Measurements from ENCODE around the gene ARHGAP45.

ARHGAP45 gene

DNA sequence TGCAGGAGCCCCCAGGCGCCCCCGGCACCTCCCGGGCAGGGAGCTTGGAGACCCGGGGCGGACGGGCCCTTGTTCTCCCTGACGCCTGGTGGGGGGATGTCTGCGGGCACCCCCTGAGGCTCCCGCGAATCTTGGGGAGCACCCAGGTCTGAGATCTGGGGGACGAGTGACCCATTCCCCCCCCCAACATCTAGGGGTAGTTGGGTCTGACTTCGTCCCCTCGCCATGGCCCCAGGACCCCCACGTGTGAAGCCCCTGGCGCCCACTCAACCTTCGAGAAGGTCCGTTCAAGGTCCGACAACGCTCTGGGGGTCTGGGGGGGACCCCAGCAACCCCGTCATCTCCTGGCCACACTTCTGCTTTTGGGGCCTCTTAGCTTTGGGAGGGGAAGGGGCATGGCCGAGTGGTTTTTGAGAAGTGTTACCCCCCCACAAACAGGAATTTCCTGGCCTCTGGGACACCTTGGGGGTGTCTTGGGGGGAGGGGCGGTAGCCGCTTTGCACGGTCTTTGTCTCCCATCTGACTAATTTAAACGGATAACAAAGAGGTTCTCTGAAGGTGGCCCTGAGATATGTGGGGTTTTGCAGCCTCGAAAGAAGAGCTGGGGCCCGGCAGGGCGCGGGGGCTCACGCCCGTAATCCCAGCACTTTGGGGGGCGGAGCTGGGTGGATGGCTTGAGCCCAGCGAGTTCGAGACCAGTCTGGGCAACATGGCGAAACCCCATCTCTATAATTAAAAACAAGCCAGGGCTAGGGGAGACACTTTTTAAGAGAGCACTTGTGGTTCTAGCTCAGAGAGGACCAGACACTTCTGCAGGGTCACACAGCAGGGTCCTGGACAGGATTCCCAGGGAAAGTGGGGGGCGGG, 40.0 kb upstream of the ARHGAP45 start:
- no peaks in the 10 kb centered on the region for H3K9me3 ChIP-seq (ENCODE audit: control insufficient read depth in 2 of 2, low read length in 2 of 2)
- H3K9ac ChIP-seq (ENCODE audit: low read length in 2 of 2), result peak overlapping the region; percentile 95 to 99
- peak overlapping the region; percentile 93 to 94 for H3K4me3 ChIP-seq (ENCODE audit: low read length in 2 of 2)
- peaks cover 3% of the 10 kb centered on the region in 2 donors for H3K36me3 ChIP-seq (ENCODE audit: control insufficient read depth in 2 of 2, insufficient read depth in 2 of 2, low read length in 2 of 2)
- H3K4me1 ChIP-seq (ENCODE audit: control insufficient read depth, insufficient read depth, low read length), result peaks cover 31% of the 10 kb centered on the region
- peak overlapping the region; percentile 98 for H3K27ac ChIP-seq (ENCODE audit: low read length)
- no peaks in the 10 kb centered on the region for H3K27me3 ChIP-seq (ENCODE audit: control insufficient read depth in 1 of 2, insufficient read depth in 2 of 2, low read length in 2 of 2)

DNA sequence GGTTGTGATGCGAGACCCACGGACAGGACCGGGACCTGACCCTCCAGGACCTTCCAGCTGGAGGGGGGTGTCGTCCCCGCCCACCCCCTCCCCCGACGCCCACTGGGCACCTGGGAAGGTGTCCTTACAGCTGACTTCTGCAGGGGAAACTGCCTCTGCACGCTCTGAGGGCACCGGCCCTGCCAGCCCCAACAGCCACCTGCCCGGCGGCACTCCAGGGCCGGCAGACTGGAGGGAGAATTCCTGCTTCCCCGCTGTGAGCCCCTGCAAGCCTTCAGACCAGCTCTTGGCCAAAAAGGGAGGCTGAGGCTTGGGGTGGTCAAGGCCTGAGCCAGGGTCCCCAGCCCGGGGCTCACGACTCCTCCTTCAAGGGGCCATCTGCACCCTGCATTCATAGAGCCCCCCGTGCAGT, 39.3 kb upstream of the ARHGAP45 start:
- Histone ChIP-seq H3K9ac (ENCODE audit: low read length in 2 of 2) (peak overlapping the region; percentile 95 to 99), H3K36me3 (ENCODE audit: control insufficient read depth in 2 of 2, insufficient read depth in 2 of 2, low read length in 2 of 2) (peaks cover 8 to 9% of the 10 kb centered on the region in 2 donors), H3K4me3 (ENCODE audit: low read length in 2 of 2) (peak overlapping the region; percentile 93 to 94), H3K9me3 (ENCODE audit: control insufficient read depth in 2 of 2, low read length in 2 of 2) (no peaks in the 10 kb centered on the region), H3K4me1 (ENCODE audit: control insufficient read depth, insufficient read depth, low read length) (peaks cover 32% of the 10 kb centered on the region), H3K27me3 (ENCODE audit: control insufficient read depth in 1 of 2, insufficient read depth in 2 of 2, low read length in 2 of 2) (no peaks in the 10 kb centered on the region), H3K27ac (ENCODE audit: low read length) (peak overlapping the region; percentile 98)

DNA sequence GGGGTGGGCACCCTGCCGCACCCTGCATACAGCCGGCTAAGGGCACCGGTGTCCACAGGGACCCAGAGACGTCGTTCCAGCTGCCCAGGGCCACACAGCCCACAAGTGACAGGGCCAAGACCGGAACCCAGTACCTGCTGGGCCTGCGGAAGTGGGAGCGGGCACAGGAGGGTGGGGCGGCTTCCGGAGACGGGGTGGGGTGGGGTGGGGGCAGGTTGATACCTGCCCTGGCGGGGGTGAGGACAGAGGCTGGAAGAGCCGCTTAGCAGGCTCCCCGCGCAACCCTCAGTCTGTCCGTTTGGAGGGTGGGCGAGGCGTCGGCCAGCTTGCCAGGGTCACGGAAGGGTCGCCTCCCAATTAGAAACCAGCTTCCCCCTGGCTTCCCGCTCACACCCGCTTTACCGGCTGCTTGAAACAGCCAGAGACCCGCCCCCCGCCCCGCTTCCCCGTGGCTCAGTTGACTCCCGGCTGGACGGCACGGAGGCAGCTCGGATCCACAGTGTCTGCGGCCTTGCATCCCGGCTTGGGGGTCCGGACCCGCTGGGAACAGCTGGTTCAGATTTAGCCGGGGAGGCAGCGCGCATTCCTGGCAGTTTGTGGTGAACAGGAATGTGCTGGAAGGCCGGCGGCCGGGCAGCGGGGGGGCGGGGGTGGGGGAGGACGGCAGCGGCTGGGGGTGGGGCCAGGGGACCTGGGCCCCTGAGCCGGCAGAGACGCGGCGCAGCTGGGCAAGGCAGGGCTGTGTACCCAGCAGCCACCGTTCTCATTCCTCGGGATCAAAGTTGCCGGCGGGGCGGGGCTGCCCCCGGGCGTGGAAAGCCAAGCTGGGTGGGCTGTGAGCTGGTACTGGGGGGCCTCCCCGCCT, 38.7 kb upstream of the ARHGAP45 start:
- no peaks in the 10 kb centered on the region for H3K27me3 ChIP-seq (ENCODE audit: control insufficient read depth in 1 of 2, insufficient read depth in 2 of 2, low read length in 2 of 2)

DNA sequence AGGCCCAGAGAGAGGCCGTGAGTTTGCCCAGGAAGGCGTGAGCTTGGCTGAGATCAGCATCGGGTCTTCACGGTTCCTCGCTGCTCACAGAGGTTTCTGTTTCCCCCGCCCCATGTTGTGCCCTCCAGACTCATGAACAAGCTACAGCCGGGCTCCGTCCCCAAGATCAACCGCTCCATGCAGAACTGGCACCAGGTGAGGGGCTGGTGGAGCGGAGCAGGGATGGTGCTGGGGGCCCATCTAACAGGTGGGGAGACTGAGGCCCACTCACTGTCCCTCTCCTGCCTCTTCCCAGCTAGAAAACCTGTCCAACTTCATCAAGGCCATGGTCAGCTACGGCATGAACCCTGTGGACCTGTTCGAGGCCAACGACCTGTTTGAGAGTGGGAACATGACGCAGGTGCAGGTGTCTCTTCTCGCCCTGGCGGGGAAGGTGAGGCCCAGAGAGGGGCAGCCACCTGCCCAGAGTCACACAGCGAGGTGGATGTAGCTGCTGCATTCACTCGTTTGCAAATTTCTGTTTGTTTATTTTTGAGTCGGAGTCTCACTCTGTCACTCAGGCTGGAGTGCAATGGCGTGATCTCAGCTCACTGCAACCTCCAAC, 34.6 kb upstream of the ARHGAP45 start:
- Histone ChIP-seq H3K9ac (ENCODE audit: low read length in 2 of 2) (no peak overlapping the region), H3K27me3 (ENCODE audit: control insufficient read depth in 1 of 2, insufficient read depth in 2 of 2, low read length in 2 of 2) (no peaks in the 10 kb centered on the region), H3K4me1 (ENCODE audit: control insufficient read depth, insufficient read depth, low read length) (peaks cover 22% of the 10 kb centered on the region), H3K4me3 (ENCODE audit: low read length in 2 of 2) (no peak overlapping the region), H3K36me3 (ENCODE audit: control insufficient read depth in 2 of 2, insufficient read depth in 2 of 2, low read length in 2 of 2) (peaks cover 19 to 20% of the 10 kb centered on the region in 2 donors), H3K9me3 (ENCODE audit: control insufficient read depth in 2 of 2, low read length in 2 of 2) (no peaks in the 10 kb centered on the region), H3K27ac (ENCODE audit: low read length) (no peak overlapping the region)

More for the DNA sequence above, 38.7 kb upstream of the ARHGAP45 start:
- Histone ChIP-seq H3K36me3 (ENCODE audit: control insufficient read depth in 2 of 2, insufficient read depth in 2 of 2, low read length in 2 of 2) (peaks cover 12 to 13% of the 10 kb centered on the region in 2 donors), H3K9ac (ENCODE audit: low read length in 2 of 2) (peak overlapping the region; percentile 58 to 99), H3K4me1 (ENCODE audit: control insufficient read depth, insufficient read depth, low read length) (peaks cover 32% of the 10 kb centered on the region), H3K9me3 (ENCODE audit: control insufficient read depth in 2 of 2, low read length in 2 of 2) (no peaks in the 10 kb centered on the region), H3K27ac (ENCODE audit: low read length) (peak overlapping the region; percentile 98), H3K4me3 (ENCODE audit: low read length in 2 of 2) (peak overlapping the region; percentile 93 to 94)

DNA sequence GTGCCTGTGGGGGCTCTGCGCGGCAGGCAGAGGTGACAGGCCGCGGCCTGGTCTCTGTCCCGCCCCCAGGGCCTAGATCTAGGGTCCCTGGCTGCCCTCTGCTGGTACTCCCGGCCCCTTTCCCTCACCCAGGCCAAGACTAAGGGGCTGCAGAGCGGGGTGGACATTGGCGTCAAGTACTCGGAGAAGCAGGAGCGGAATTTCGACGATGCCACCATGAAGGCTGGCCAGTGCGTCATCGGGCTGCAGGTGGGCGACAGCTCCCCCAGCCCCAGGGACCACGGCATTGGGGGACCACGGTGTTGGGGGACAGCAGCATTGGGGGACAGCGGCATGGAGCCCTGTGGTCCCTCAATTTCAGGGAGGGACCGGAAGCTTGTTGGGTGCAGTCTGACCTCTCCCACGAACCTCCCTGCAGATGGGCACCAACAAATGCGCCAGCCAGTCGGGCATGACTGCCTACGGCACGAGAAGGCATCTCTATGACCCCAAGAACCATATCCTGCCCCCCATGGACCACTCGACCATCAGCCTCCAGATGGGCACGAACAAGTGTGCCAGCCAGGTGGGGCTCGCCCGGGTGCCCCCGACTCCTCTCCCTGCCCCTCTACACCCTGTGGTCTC, 30.9 kb upstream of the ARHGAP45 start:
- H3K9me3 ChIP-seq (ENCODE audit: control insufficient read depth in 2 of 2, low read length in 2 of 2), result no peaks in the 10 kb centered on the region
- H3K4me1 ChIP-seq (ENCODE audit: control insufficient read depth, insufficient read depth, low read length), result peaks cover 24% of the 10 kb centered on the region
- no peak overlapping the region for H3K4me3 ChIP-seq (ENCODE audit: low read length in 2 of 2)
- H3K36me3 ChIP-seq (ENCODE audit: control insufficient read depth in 2 of 2, insufficient read depth in 2 of 2, low read length in 2 of 2), result peaks cover 17 to 22% of the 10 kb centered on the region in 2 donors
- H3K27ac ChIP-seq (ENCODE audit: low read length), result no peak overlapping the region
- H3K27me3 ChIP-seq (ENCODE audit: control insufficient read depth in 1 of 2, insufficient read depth in 2 of 2, low read length in 2 of 2), result no peaks in the 10 kb centered on the region
- no peak overlapping the region for H3K9ac ChIP-seq (ENCODE audit: low read length in 2 of 2)

DNA sequence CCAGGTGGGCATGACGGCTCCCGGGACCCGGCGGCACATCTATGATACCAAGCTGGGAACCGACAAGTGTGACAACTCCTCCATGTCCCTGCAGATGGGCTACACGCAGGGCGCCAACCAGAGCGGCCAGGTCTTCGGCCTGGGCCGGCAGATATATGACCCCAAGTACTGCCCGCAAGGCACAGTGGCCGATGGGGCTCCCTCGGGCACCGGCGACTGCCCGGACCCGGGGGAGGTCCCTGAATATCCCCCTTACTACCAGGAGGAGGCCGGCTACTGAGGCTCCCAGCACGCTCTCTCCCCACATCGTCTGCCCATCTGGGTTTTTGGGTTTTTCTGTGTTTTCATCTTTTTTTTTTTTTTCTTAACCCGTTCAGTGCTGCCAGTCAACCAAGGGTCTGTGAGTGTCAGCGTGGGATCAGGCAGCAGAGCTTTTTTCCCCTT, 29.3 kb upstream of the ARHGAP45 start:
- Histone ChIP-seq H3K27me3 (ENCODE audit: control insufficient read depth in 1 of 2, insufficient read depth in 2 of 2, low read length in 2 of 2) (peaks cover 0 to 3% of the 10 kb centered on the region in 2 donors), H3K9me3 (ENCODE audit: control insufficient read depth in 2 of 2, low read length in 2 of 2) (no peaks in the 10 kb centered on the region), H3K9ac (ENCODE audit: low read length in 2 of 2) (no peak overlapping the region), H3K27ac (ENCODE audit: low read length) (no peak overlapping the region), H3K4me1 (ENCODE audit: control insufficient read depth, insufficient read depth, low read length) (peaks cover 30% of the 10 kb centered on the region), H3K36me3 (ENCODE audit: control insufficient read depth in 2 of 2, insufficient read depth in 2 of 2, low read length in 2 of 2) (peaks cover 12 to 13% of the 10 kb centered on the region in 2 donors), H3K4me3 (ENCODE audit: low read length in 2 of 2) (no peak overlapping the region)

DNA sequence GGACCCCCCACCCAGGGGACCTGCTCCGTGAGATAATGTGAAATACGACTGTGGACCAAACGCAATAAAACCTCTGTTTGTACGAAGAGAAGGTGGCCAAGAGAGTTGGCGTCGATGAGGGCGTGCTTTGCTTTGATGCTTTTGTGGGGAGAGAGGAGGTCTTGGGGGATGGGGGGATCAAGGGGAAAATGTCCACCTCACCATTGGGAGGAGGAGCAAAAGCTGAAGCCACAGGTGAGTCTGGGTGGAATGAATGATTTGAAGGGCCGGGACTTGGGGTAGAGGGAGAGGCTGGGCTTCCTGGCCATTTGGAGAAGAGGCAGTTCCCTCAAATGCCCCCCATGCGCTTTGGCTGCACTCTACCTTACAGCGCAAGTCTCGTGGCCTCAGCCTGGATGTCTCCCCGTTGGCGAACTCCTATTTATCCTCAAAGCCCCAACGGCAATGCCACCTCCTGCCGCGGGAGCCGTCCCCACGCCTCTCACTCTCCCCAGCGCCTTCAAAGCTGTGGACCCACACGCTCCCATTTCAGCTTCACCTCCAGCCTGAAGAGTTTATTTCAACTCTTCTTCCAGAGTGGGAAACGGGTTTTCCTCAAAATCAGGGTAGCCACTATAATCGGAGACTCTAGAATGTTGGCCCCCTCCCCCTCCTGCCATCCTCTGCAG, 27.9 kb upstream of the ARHGAP45 start:
- peak overlapping the region; percentile 60 for H3K27ac ChIP-seq (ENCODE audit: low read length)
- peak overlapping the region in 1 of 2 donors; percentile 81 for H3K4me3 ChIP-seq (ENCODE audit: low read length in 2 of 2)
- no peak overlapping the region for H3K9ac ChIP-seq (ENCODE audit: low read length in 2 of 2)
- H3K9me3 ChIP-seq (ENCODE audit: control insufficient read depth in 2 of 2, low read length in 2 of 2), result no peaks in the 10 kb centered on the region
- H3K36me3 ChIP-seq (ENCODE audit: control insufficient read depth in 2 of 2, insufficient read depth in 2 of 2, low read length in 2 of 2), result peaks cover 7 to 9% of the 10 kb centered on the region in 2 donors
- H3K27me3 ChIP-seq (ENCODE audit: control insufficient read depth in 1 of 2, insufficient read depth in 2 of 2, low read length in 2 of 2), result peaks cover 0 to 3% of the 10 kb centered on the region in 2 donors
- H3K4me1 ChIP-seq (ENCODE audit: control insufficient read depth, insufficient read depth, low read length), result peaks cover 32% of the 10 kb centered on the region

DNA sequence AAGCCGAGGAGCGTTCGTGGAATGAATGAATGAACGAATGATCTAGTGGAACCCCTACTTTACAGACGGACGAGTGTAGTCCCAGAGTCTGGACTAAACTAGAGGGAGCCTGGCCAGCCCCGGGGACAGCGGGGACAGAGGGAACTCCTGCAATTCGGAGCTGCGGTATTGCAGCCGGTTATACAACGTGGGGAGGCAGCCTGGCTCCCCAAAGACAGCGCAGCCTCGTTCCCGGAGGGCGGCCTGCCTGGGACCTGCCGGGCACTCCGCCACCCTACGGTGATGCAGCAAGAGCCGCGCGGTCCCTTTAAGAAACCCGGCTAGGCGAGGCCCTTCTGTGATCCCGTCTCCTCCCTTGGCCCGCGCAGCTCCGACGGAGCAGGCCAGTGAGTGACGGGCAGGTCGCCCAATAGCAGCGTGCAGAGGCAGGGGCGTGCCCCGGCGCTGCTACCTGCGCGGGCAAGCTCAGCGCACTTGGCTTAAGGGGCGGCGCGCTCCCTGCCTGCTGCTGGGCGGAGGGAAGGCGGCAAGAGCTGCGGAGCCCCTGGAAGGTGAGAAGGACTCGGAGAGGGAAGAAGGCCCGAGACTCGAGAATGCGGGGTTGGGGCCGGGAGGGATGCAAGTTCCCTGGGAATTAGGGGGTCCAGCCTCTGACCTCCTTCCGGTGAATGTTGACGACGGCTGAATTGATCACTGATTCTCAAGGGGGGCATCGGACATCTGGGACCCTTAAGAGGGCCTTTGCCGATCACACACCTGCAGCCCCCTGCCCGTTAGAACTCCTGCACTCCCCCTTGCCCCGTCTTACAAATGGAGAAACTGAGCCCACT, 27.1 kb upstream of the ARHGAP45 start, which contains the start of gene ABCA7:
TSS of gene ABCA7 (plus strand) at position 462 of the 830 bp plus-strand sequence. CDS start 1,255 bp downstream, outside the sequence.
- H3K27ac ChIP-seq (ENCODE audit: low read length), result peak within 1 kb of the TSS; percentile 60
- H3K9ac ChIP-seq (ENCODE audit: low read length in 2 of 2), result peak within 1 kb of the TSS; percentile 24 to 36
- H3K4me3 ChIP-seq (ENCODE audit: low read length in 2 of 2), result peak within 1 kb of the TSS; percentile 67 to 81
- no peaks in the 10 kb centered on the region for H3K9me3 ChIP-seq (ENCODE audit: control insufficient read depth in 2 of 2, low read length in 2 of 2)
- peaks cover 7 to 9% of the 10 kb centered on the region in 2 donors for H3K36me3 ChIP-seq (ENCODE audit: control insufficient read depth in 2 of 2, insufficient read depth in 2 of 2, low read length in 2 of 2)
- H3K27me3 ChIP-seq (ENCODE audit: control insufficient read depth in 1 of 2, insufficient read depth in 2 of 2, low read length in 2 of 2), result peaks cover 0 to 3% of the 10 kb centered on the region in 2 donors
- H3K4me1 ChIP-seq (ENCODE audit: control insufficient read depth, insufficient read depth, low read length), result peaks cover 32% of the 10 kb centered on the region
